ENCODE results near the gene CDC42BPG. TPM values are rescaled to one million over a fixed set of nuclear protein-coding genes. Genes with fewer than 3 reads are reported as not detected.

Gene CDC42BPG
- total and polyA plus RNA-seq, 2 of the 8 experiments (the other 6 are each of a cell fraction or from before 2014, with no cell fraction given): 3.7 to 10.6 TPM

DNA sequence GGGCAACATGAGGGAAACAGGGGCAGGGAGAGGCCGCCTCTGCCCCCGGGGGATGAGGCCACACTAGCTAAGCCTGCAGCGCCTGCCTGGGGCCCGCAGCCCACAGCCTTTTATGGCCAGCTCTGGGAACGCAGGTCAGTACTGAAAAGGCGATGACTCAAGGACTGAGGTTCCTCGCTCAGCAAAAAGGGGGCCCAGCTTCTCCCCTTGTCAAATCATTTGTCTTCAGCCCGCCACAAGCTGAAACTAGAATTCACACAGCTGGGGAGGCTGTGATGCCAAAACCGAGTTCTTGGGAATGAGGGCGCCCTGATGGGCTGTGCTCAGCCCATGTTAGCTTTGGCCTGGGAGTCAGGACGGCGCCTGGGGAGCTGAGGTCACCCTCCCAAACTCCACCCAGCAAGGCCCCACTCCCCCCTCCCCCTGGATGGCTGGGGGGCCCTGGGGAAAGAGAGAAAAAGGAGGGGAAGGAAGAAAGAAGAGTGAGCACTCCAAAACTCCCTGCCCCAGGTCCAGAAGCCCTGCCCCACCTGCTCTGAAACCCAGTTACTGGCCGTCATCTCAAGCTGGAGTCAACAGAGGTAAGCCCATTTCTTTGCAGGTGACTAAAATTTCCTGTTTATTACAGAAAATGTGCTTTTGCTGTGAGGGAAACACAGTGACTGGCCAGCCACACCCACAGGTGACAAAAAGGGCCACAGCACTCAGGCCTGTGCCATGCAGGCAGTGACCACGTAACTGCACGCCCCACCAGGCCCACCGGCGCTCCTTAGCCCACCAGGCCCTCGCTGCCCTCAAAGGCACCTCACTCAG is 20.2 kb upstream of the CDC42BPG start:
- Histone ChIP-seq H2BK12ac (ENCODE audit: low read depth, low read length) (no peak overlapping the region), H2BK15ac (ENCODE audit: low read length) (0 out of 2 replicates have a peak overlapping the region, but pooled peaks have one; percentile 81), H4K5ac (ENCODE audit: insufficient read length, low read depth, low read length) (no peak overlapping the region), H3K79me2 (ENCODE audit: control insufficient read depth in 1 of 2, insufficient read depth in 2 of 2, low read length in 2 of 2) (peaks cover 0 to 9% of the 10 kb centered on the region in 2 experiments; a peak in 1 of 4 replicates), H3K36me3 (ENCODE audit: control insufficient read depth in 2 of 4, insufficient read depth in 4 of 4, low read length in 3 of 4) (no peaks in the 10 kb centered on the region; a peak in 1 of 8 replicates), H3K79me1 (ENCODE audit: low read depth, low read length) (peaks cover 10% of the 10 kb centered on the region), H3K27ac (ENCODE audit: low read depth, low read length) (no peak overlapping the region), H3K23ac (ENCODE audit: insufficient read length) (no peak overlapping the region), H3K4me3 (ENCODE audit: extremely low read depth in 1 of 4, insufficient read depth in 2 of 4, low read depth in 3 of 4, low read length in 4 of 4) (no peak overlapping the region), H3K4ac (replicated peaks; ENCODE audit: insufficient read length, low read depth, low read length) (no peak overlapping the region), H3K4me2 (ENCODE audit: insufficient read depth in 1 of 2, low read depth in 2 of 2, low read length in 2 of 2) (no peak overlapping the region), H3K4me1 (replicated peaks in 1 of 4; ENCODE audit: control insufficient read depth in 3 of 4, insufficient read depth in 4 of 4, low read length in 3 of 4) (peaks cover 0 to 20% (median 15%) of the 10 kb centered on the region in 4 experiments; a peak in 6 of 7 replicates), H3K9me3 (ENCODE audit: insufficient read depth in 2 of 2, low read depth in 1 of 2, low read length in 1 of 2) (no peaks in the 10 kb centered on the region), H4K8ac (ENCODE audit: extremely low read depth, insufficient read depth, low read length) (peak overlapping the region; percentile 66; the same call in 1 of the 2 replicates), H3K56ac (replicated peaks; ENCODE audit: insufficient read length, low read depth, low read length) (no peak overlapping the region), H4K91ac (replicated peaks; ENCODE audit: insufficient read length, low read length) (no peak overlapping the region), H2AK5ac (ENCODE audit: low read depth, low read length) (no peak overlapping the region), H2BK120ac (replicated peaks; ENCODE audit: low read depth, low read length) (no peak overlapping the region), H3K9ac (replicated peaks in 1 of 4; ENCODE audit: extremely low read depth in 1 of 4, low read depth in 3 of 4, low read length in 3 of 4) (no peak overlapping the region), H3K23me2 (ENCODE audit: low read depth, low read length) (no peaks in the 10 kb centered on the region), H2BK5ac (ENCODE audit: low read depth, low read length) (peak overlapping the region; percentile 71; the same call in 1 of the 2 replicates), H4K20me1 (replicated peaks in 1 of 2; ENCODE audit: control insufficient read depth in 1 of 2, insufficient read depth in 2 of 2, low read length in 2 of 2) (peaks cover 0 to 4% of the 10 kb centered on the region in 2 experiments), H2BK20ac (ENCODE audit: low read length) (no peak overlapping the region), H3K14ac (ENCODE audit: insufficient read length) (no peak overlapping the region), H3K27me3 (replicated peaks in 1 of 4; ENCODE audit: control insufficient read depth in 3 of 4, extremely low read depth in 1 of 4, insufficient read depth in 3 of 4, low read length in 3 of 4) (no peaks in the 10 kb centered on the region), H2AFZ (ENCODE audit: low read length) (no peak overlapping the region), H3K18ac (ENCODE audit: extremely low read depth, low read length) (no peak overlapping the region)
- 85% methylated on average over 18 of the region's 18 CpGs; no CpG with 5 or more reads in 1 of the 2 experiments for WGBS, 2 experiments (ENCODE audit: extremely low coverage in 1 of 2, insufficient coverage in 1 of 2, insufficient read length in 1 of 2, insufficient replicate concordance in 2 of 2, low coverage in 1 of 2, low lambda C conversion rate in 2 of 2, missing lambda C conversion rate in 1 of 2)
- DNase-seq (ENCODE audit: low read depth in 1 of 2, low spot score in 2 of 2): no peak
- no peak for FAIRE-seq
- ChIA-PET POLR2A (ENCODE audit: partially characterized antibody) (interaction anchor here (0.9 to 25.7 kb wide), 6 partner anchors 12 to 246 kb away, joined by 3 to 408 read pairs (median 4); partner anchors contain the start of gene EHD1), CTCF (ENCODE audit: partially characterized antibody) (interaction anchor here (0.9 to 32.3 kb wide), 8 partner anchors 14 to 243 kb away, joined by 3 to 1058 read pairs (median 4); partner anchors contain the start of genes BATF2 and EHD1)
- TF ChIP-seq NANOG (IDR thresholded peaks at IDR 0.05; ENCODE audit: insufficient read depth, low read depth, low read length, poor library complexity, severe bottlenecking) (no peak), BACH1 (IDR thresholded peaks at IDR 0.05; ENCODE audit: low read length) (peak; percentile 50; the same call in 1 of the 2 replicates), SRF (IDR thresholded peaks at IDR 0.05; ENCODE audit: low read depth, low read length) (peak; percentile 62)
